DND-41 (cell line): ENCODE results near the gene ZNF277.

ENCODE experiments used
- EZH2 ChIP-seq: IDR thresholded peaks from 3 replicates; pipeline ENCODE4 v1.6.1; 2012; ENCODE audit warnings: borderline replicate concordance, low read depth, mild to moderate bottlenecking, moderate library complexity, low read length, inconsistent platforms; ENCODE audit not compliant: severe bottlenecking
- TF ChIP-seq, protein P1 (sequence below): IDR thresholded peaks from 2 replicates; pipeline ENCODE4 v1.5.1; 2012; ENCODE audit warnings: borderline replicate concordance, low read length, moderate library complexity, mild to moderate bottlenecking; ENCODE audit not compliant: poor library complexity, severe bottlenecking; ENCODE audit errors: extremely low read depth

- TF ChIP-seq, protein P1, sequence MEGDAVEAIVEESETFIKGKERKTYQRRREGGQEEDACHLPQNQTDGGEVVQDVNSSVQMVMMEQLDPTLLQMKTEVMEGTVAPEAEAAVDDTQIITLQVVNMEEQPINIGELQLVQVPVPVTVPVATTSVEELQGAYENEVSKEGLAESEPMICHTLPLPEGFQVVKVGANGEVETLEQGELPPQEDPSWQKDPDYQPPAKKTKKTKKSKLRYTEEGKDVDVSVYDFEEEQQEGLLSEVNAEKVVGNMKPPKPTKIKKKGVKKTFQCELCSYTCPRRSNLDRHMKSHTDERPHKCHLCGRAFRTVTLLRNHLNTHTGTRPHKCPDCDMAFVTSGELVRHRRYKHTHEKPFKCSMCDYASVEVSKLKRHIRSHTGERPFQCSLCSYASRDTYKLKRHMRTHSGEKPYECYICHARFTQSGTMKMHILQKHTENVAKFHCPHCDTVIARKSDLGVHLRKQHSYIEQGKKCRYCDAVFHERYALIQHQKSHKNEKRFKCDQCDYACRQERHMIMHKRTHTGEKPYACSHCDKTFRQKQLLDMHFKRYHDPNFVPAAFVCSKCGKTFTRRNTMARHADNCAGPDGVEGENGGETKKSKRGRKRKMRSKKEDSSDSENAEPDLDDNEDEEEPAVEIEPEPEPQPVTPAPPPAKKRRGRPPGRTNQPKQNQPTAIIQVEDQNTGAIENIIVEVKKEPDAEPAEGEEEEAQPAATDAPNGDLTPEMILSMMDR = no peak
- TF ChIP-seq EZH2 = no peak
Observed at GRCh38 chr7:112189691-112190090, 16.8 kb upstream of the ZNF277 start.
